CMK (cell line): ENCODE results near the gene ITK.

ENCODE experiments used
- DNase-seq: peaks from one replicate; pipeline ENCODE4 v3.0.0-alpha.2; 2010; ENCODE audit warnings: low read depth

Gene ITK

GRCh38 chr5:157282150-157282549, 101.5 kb downstream of the ITK start:
- DNase-seq, result no peak

GRCh38 chr5:157283434-157283833, 102.8 kb downstream of the ITK start:
- no peak for DNase-seq

- DNase-seq, result no peak
Measured at GRCh38 chr5:157284458-157285212, 104.0 kb downstream of the ITK start.

- no peak for DNase-seq
Measured at GRCh38 chr5:157285310-157286035, 104.8 kb downstream of the ITK start.

GRCh38 chr5:157286761-157287211, 106.1 kb downstream of the ITK start:
- no peak for DNase-seq

GRCh38 chr5:157288405-157289163, 107.9 kb downstream of the ITK start:
- no peak for DNase-seq

GRCh38 chr5:157289164-157289819, 108.7 kb downstream of the ITK start:
- DNase-seq, result no peak

GRCh38 chr5:157290156-157290980, 109.7 kb downstream of the ITK start:
- DNase-seq, result no peak

- no peak for DNase-seq
Measured at GRCh38 chr5:157290981-157291711, 110.5 kb downstream of the ITK start.

- no peak for DNase-seq
Measured at GRCh38 chr5:157292599-157292998, 112.0 kb downstream of the ITK start.

GRCh38 chr5:157294407-157295091, 113.9 kb downstream of the ITK start:
- no peak for DNase-seq

- no peak for DNase-seq
Measured at GRCh38 chr5:157295247-157295646, 114.6 kb downstream of the ITK start.

- DNase-seq, result no peak
Measured at GRCh38 chr5:157300564-157300963, 119.9 kb downstream of the ITK start.

- DNase-seq, result no peak
Measured at GRCh38 chr5:157301066-157301465, 120.4 kb downstream of the ITK start.

GRCh38 chr5:157303023-157303422, 122.4 kb downstream of the ITK start:
- no peak for DNase-seq

- no peak for DNase-seq
Measured at GRCh38 chr5:157303667-157304327, 123.2 kb downstream of the ITK start.
